Right atrium auricular region (tissue), 2 donors: Measurements from ENCODE around the gene PNLIPRP2. TPM values are rescaled to one million over a fixed set of nuclear protein-coding genes. Genes with fewer than 3 reads are reported as not detected.

Source experiments
- DNase-seq: peaks from one replicate; pipeline ENCODE4 v3.0.0-alpha.2; 2019; ENCODE audit warnings: low spot score
- H3K27ac ChIP-seq, 2 donors: fragments of 200-600 bp; sonication (generic); 1 replicate in 1 of 2; 2 replicates in 1 of 2; pipeline ENCODE4 v1.5.1; 2016 to 2019
- H3K27me3 ChIP-seq, 2 donors: fragments of 200-600 bp; sonication (generic); one replicate each; pipeline versions ENCODE4 v1.5.1 to v1.6.0; 2017 to 2019
- H3K36me3 ChIP-seq: fragments of 200-600 bp; sonication (generic); one replicate; pipeline ENCODE4 v1.5.1; 2016
- H3K4me1 ChIP-seq, 2 donors: fragments of 200-600 bp; sonication (generic); one replicate each; pipeline versions ENCODE4 v1.5.1 to v1.6.0; 2017 to 2019
- H3K4me3 ChIP-seq, 2 donors: fragments of 200-600 bp; sonication (generic); 1 replicate in 1 of 2; 2 replicates in 1 of 2; pipeline ENCODE4 v1.5.1; 2017 to 2019; ENCODE audit warnings: mild to moderate bottlenecking in 1 of 2, moderate library complexity in 1 of 2
- H3K9me3 ChIP-seq, 2 donors: fragments of 200-600 bp; sonication (generic); one replicate each; pipeline ENCODE4 v1.5.1; 2019
- total RNA-seq, 2 donors: library from RNA; depleted of rRNA; stranded (reverse); fragments of >200 nt; gene quantifications; one replicate each; pipeline ENCODE4 v1.1.0, GENCODE V29; 2016
- TF ChIP-seq, protein P1 (sequence below), 2 donors: fragments of 200-600 bp; sonication (generic); IDR thresholded peaks; one replicate each; pipeline ENCODE4 v1.5.1; 2019; ENCODE audit warnings: antibody characterized with exemption in 2 of 2

Gene PNLIPRP2
- total RNA-seq, 2 donors from 2014 or later: not detected

- no peak overlapping the region for H3K4me3 ChIP-seq
- no peaks in the 10 kb centered on the region for H3K9me3 ChIP-seq
- no peaks in the 10 kb centered on the region for H3K36me3 ChIP-seq
- H3K4me1 ChIP-seq: no peaks in the 10 kb centered on the region
- no peaks in the 10 kb centered on the region for H3K27me3 ChIP-seq
- H3K27ac ChIP-seq: no peak overlapping the region
- TF ChIP-seq, protein P1, sequence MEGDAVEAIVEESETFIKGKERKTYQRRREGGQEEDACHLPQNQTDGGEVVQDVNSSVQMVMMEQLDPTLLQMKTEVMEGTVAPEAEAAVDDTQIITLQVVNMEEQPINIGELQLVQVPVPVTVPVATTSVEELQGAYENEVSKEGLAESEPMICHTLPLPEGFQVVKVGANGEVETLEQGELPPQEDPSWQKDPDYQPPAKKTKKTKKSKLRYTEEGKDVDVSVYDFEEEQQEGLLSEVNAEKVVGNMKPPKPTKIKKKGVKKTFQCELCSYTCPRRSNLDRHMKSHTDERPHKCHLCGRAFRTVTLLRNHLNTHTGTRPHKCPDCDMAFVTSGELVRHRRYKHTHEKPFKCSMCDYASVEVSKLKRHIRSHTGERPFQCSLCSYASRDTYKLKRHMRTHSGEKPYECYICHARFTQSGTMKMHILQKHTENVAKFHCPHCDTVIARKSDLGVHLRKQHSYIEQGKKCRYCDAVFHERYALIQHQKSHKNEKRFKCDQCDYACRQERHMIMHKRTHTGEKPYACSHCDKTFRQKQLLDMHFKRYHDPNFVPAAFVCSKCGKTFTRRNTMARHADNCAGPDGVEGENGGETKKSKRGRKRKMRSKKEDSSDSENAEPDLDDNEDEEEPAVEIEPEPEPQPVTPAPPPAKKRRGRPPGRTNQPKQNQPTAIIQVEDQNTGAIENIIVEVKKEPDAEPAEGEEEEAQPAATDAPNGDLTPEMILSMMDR (IDR thresholded peaks at IDR 0.05): no peak
- DNase-seq: no peak
Measured at GRCh38 chr10:116657863-116658551, 37.3 kb downstream of the PNLIPRP2 start.

DNA sequence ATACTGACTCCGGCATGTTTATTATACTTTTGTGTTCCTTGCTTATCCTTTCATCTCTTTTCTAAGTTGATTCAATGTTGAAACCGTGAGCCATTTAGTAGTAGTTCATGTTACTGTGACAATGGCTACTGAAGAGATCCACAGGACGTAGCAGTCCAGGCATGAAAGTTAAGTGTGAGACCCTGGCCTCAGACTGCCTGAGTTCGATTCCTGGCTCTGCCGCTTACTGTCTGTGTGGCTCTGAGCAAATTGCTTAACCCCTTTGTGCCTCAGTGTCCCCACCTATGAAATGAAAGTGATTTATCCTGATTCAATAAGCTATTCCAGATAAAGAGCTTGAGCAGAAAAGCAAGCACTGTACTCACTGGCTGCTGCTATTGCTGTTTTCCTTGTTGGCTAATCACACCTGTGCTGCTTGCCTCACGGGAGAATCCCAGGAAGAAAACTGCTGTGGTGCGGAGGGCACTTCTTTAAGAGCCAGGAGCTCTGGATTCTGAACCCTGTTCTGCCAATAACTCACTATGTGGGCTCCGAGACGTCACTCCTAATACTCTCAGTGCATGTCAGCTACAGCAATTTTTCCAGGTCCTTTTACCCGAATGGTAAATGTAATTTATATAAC lies 38.4 kb downstream of the PNLIPRP2 start:
- Histone ChIP-seq H3K27me3 (no peaks in the 10 kb centered on the region), H3K4me3 (no peak overlapping the region), H3K27ac (no peak overlapping the region), H3K9me3 (no peaks in the 10 kb centered on the region), H3K36me3 (no peaks in the 10 kb centered on the region), H3K4me1 (no peaks in the 10 kb centered on the region)
- DNase-seq: no peak
- TF ChIP-seq, protein P1 (IDR thresholded peaks at IDR 0.05): no peak

GRCh38 chr10:116660860-116661259 lies 40.1 kb downstream of the PNLIPRP2 start:
- no peak overlapping the region for H3K4me3 ChIP-seq
- H3K9me3 ChIP-seq: no peaks in the 10 kb centered on the region
- H3K27me3 ChIP-seq: no peaks in the 10 kb centered on the region
- no peaks in the 10 kb centered on the region for H3K4me1 ChIP-seq
- no peak overlapping the region for H3K27ac ChIP-seq
- H3K36me3 ChIP-seq: no peaks in the 10 kb centered on the region
- TF ChIP-seq, protein P1 (IDR thresholded peaks at IDR 0.05): no peak
- DNase-seq: no peak

GRCh38 chr10:116663342-116663741 lies 42.6 kb downstream of the PNLIPRP2 start:
- Histone ChIP-seq H3K36me3 (no peaks in the 10 kb centered on the region), H3K9me3 (peaks cover 0 to 3% of the 10 kb centered on the region in 2 donors), H3K4me3 (no peak overlapping the region), H3K4me1 (no peaks in the 10 kb centered on the region), H3K27ac (no peak overlapping the region), H3K27me3 (no peaks in the 10 kb centered on the region)
- peak; percentile 38 for DNase-seq
- TF ChIP-seq, protein P1 (IDR thresholded peaks at IDR 0.05): no peak

- TF ChIP-seq, protein P1 (IDR thresholded peaks at IDR 0.05): no peak
- Histone ChIP-seq H3K4me1 (peaks cover 0 to under 1% of the 10 kb centered on the region in 2 donors), H3K27ac (no peak overlapping the region), H3K9me3 (peaks cover 0 to 3% of the 10 kb centered on the region in 2 donors), H3K4me3 (no peak overlapping the region), H3K36me3 (no peaks in the 10 kb centered on the region), H3K27me3 (no peaks in the 10 kb centered on the region)
- DNase-seq: peak; percentile 54
Measured at GRCh38 chr10:116664631-116665030, 43.9 kb downstream of the PNLIPRP2 start.
